Measurements from ENCODE around the gene KCNMA1.

DNA sequence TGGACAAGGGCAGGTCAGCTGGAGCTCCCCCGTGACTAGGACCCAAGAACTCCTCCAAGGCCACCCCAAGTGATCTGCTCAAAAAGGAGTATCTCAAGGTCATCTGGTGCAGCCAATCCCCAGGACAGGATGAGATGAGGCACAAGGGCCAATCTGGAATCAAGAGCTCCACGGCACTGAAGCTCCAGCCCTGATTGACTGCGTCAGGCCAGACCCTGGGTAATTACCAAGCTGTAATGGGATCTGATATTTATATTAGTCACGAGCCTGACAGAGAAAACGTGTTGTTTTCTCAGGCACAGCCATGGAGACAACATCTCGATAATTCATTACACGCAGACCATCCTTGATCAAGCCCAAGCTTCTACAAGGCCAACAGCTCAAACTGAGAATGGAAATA is 4.2 kb downstream of the KCNMA1 start:
- TF ChIP-seq, protein P1, sequence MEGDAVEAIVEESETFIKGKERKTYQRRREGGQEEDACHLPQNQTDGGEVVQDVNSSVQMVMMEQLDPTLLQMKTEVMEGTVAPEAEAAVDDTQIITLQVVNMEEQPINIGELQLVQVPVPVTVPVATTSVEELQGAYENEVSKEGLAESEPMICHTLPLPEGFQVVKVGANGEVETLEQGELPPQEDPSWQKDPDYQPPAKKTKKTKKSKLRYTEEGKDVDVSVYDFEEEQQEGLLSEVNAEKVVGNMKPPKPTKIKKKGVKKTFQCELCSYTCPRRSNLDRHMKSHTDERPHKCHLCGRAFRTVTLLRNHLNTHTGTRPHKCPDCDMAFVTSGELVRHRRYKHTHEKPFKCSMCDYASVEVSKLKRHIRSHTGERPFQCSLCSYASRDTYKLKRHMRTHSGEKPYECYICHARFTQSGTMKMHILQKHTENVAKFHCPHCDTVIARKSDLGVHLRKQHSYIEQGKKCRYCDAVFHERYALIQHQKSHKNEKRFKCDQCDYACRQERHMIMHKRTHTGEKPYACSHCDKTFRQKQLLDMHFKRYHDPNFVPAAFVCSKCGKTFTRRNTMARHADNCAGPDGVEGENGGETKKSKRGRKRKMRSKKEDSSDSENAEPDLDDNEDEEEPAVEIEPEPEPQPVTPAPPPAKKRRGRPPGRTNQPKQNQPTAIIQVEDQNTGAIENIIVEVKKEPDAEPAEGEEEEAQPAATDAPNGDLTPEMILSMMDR (conservative IDR thresholded peaks at IDR 0.05; ENCODE audit: low read depth, low read length): no peak
- TF ChIP-seq EZH2 (IDR thresholded peaks at IDR 0.05; ENCODE audit: low read length, unreplicated experiment): no peak

Data from PC-3 (cell line).